K562 (cell line): ENCODE results near the gene DGKA. TPM values are rescaled to one million over a fixed set of nuclear protein-coding genes. Genes with fewer than 3 reads are reported as not detected.

Experiments
- ATF1 ChIP-seq, 2 experiments: fragments of 450-650 bp in 1 of 2; IDR thresholded peaks; 2 replicates each; pipeline ENCODE4 v1.6.1; 2016; ENCODE audit warnings: missing compliant biosample characterization in 1 of 2, missing genetic modification characterization in 1 of 2
- ELF1 ChIP-seq: fragments of 200-800 bp; sonication (Bioruptor generic); IDR thresholded peaks from 2 replicates; pipeline ENCODE4 v1.6.1; 2016; ENCODE audit warnings: missing genetic modification characterization, missing compliant biosample characterization
- EP400 ChIP-seq: fragments of 450-650 bp; IDR thresholded peaks from 2 replicates; pipeline ENCODE4 v1.6.1; 2017; ENCODE audit warnings: antibody characterized with exemption, mild to moderate bottlenecking, moderate library complexity
- GABPB1 ChIP-seq: sonication (generic); formaldehyde crosslinking; IDR thresholded peaks from 2 replicates; pipeline ENCODE4 v1.8.0; 2022; ENCODE audit warnings: mild to moderate bottlenecking, missing genetic modification reagents
- HDAC2 ChIP-seq: fragments of 450-650 bp; IDR thresholded peaks from 2 replicates; pipeline ENCODE4 v1.6.1; 2016; ENCODE audit warnings: mild to moderate bottlenecking
- MCM3 ChIP-seq: fragments of 450-650 bp; IDR thresholded peaks from 2 replicates; pipeline ENCODE4 v1.6.1; 2016
- STAT5A ChIP-seq: IDR thresholded peaks from 2 replicates; pipeline ENCODE4 v1.6.1; 2012; ENCODE audit warnings: low read length, inconsistent platforms, borderline replicate concordance
- polyA plus RNA-seq, 8 experiments: library from polyadenylated mRNA; depleted of rRNA in 4 of 8; stranded (reverse) in 5 of 8; unstranded in 3 of 8; fragments of >200 nt; fragmentation: Nextera tagmentation in 2 of 8; fragmentation: Illumina TruSeq in 1 of 8; extraction: Ambion mirVana in 2 of 8; extraction: Trizol in 1 of 8; gene quantifications; 2 replicates each; pipeline versions ENCODE4 v1.2.1 to v1.2.3, GENCODE V29; 2011 to 2014; ENCODE audit warnings: inconsistent platforms in 1 of 8, missing spikeins in 1 of 8
- total RNA-seq, 7 experiments: library from RNA; depleted of rRNA in 6 of 7; stranded (reverse); fragments of >200 nt in 6 of 7; fragmentation: Illumina TruSeq in 2 of 7; extraction: Trizol in 2 of 7; gene quantifications; 2 replicates each; pipeline versions ENCODE4 v1.2.1 to v1.2.3, GENCODE V29; 2011 to 2021; ENCODE audit warnings: low replicate concordance in 1 of 7
- TF ChIP-seq, protein P1 (sequence below), 2 experiments: fragments of 450-650 bp in 1 of 2; sonication (generic) in 1 of 2; formaldehyde crosslinking in 1 of 2; IDR thresholded peaks in 1 of 2; conservative IDR thresholded peaks in 1 of 2; 2 replicates each; pipeline versions ENCODE4 v1.6.1 to v1.8.1; 2016 to 2023; ENCODE audit warnings: mild to moderate bottlenecking in 2 of 2, moderate library complexity in 2 of 2, inconsistent platforms in 1 of 2, missing genetic modification reagents in 1 of 2
- TF ChIP-seq, protein P2 (sequence below): fragments of 250-450 bp; sonication (Bioruptor Pico); IDR thresholded peaks from 2 replicates; pipeline ENCODE4 v1.4.0; 2020; ENCODE audit warnings: mild to moderate bottlenecking, moderate library complexity
- TF ChIP-seq, protein P3 (sequence below): fragments of 250-450 bp; sonication (Bioruptor Pico); IDR thresholded peaks from 2 replicates; pipeline ENCODE4 v1.5.0; 2020; ENCODE audit warnings: mild to moderate bottlenecking, borderline replicate concordance
- TF ChIP-seq, protein P4 (sequence below): fragments of 450-650 bp; IDR thresholded peaks from 2 replicates; pipeline ENCODE4 v1.6.1; 2016; ENCODE audit warnings: missing biosample characterization, missing genetic modification characterization
- TF ChIP-seq, protein P5 (sequence below), 3 experiments: fragments of 200-800 bp in 1 of 3; sonication (Bioruptor generic) in 1 of 3; sonication (generic) in 1 of 3; formaldehyde crosslinking in 1 of 3; IDR thresholded peaks; 2 replicates each; pipeline versions ENCODE4 v1.6.1 to v1.8.0; 2016 to 2022; ENCODE audit warnings: mild to moderate bottlenecking in 2 of 3, missing compliant biosample characterization in 2 of 3, missing genetic modification characterization in 2 of 3, missing genetic modification reagents in 1 of 3
- TF ChIP-seq, protein P6 (sequence below): IDR thresholded peaks from 3 replicates; pipeline ENCODE4 v1.6.1; 2011; ENCODE audit warnings: borderline replicate concordance, mild to moderate bottlenecking, moderate library complexity; ENCODE audit not compliant: insufficient read length; ENCODE audit errors: extremely low read depth

The DGKA gene
- total and polyA plus RNA-seq, 9 of the 15 experiments (the other 6 are each of a cell fraction or from before 2014, with no cell fraction given): 3.4 to 12.4 (median 6.2) TPM

DNA sequence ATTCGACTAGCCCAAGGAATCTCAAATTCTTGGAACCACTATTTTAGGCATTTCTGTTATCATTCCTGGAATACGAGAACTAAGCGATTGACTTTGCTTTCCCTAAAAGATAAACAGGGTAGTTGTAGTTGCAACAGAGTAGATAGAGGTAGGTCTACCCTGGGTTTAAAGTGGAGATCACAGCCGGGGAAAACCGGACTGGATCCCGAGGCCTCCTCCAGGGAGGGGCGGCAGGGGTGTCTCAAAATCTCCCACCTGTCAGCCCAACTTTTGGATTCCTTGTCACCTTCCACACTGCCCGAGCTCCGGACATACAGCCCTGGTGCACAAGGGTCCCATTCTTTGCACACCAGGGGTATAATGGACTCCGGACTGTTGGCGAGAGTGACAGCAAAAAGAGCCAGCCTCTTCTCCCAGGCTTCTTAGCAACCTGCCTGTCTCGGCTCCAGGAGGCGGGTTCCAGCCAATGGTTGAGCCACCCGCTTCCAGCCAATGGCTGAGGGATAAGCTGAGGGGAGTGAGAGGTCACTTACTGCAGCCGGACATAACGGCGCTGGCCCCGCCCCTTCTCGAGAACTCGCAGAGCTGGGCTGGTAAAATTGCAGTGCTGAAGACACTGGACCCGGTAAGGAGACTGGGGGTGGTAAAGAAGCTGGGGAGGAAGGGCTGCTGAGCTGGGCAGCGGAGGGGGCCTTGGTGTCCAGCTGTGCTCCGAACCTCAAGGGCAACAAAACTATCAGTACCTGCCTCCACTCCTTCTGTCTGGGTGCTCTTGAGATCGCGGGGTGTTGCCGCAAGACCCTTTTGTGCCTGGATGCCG lies 66.0 kb downstream of the DGKA start, which contains the start of gene SUOX (continued):
- TF ChIP-seq, protein P1, sequence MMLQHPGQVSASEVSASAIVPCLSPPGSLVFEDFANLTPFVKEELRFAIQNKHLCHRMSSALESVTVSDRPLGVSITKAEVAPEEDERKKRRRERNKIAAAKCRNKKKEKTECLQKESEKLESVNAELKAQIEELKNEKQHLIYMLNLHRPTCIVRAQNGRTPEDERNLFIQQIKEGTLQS (IDR thresholded peaks at IDR 0.05): no peak
- TF ChIP-seq, protein P1 (CRISPR knock-in tag; conservative IDR thresholded peaks at IDR 0.05): no peak; the same call in 1 of the 2 replicates
- TF ChIP-seq EP400: 0 out of 2 replicates have a peak, but pooled peaks have one; percentile 24
- TF ChIP-seq, protein P2, sequence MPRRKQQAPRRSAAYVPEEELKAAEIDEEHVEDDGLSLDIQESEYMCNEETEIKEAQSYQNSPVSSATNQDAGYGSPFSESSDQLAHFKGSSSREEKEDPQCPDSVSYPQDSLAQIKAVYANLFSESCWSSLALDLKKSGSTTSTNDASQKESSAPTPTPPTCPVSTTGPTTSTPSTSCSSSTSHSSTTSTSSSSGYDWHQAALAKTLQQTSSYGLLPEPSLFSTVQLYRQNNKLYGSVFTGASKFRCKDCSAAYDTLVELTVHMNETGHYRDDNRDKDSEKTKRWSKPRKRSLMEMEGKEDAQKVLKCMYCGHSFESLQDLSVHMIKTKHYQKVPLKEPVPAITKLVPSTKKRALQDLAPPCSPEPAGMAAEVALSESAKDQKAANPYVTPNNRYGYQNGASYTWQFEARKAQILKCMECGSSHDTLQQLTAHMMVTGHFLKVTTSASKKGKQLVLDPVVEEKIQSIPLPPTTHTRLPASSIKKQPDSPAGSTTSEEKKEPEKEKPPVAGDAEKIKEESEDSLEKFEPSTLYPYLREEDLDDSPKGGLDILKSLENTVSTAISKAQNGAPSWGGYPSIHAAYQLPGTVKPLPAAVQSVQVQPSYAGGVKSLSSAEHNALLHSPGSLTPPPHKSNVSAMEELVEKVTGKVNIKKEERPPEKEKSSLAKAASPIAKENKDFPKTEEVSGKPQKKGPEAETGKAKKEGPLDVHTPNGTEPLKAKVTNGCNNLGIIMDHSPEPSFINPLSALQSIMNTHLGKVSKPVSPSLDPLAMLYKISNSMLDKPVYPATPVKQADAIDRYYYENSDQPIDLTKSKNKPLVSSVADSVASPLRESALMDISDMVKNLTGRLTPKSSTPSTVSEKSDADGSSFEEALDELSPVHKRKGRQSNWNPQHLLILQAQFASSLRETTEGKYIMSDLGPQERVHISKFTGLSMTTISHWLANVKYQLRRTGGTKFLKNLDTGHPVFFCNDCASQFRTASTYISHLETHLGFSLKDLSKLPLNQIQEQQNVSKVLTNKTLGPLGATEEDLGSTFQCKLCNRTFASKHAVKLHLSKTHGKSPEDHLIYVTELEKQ (CRISPR knock-in tag): no peak
- TF ChIP-seq, protein P3, sequence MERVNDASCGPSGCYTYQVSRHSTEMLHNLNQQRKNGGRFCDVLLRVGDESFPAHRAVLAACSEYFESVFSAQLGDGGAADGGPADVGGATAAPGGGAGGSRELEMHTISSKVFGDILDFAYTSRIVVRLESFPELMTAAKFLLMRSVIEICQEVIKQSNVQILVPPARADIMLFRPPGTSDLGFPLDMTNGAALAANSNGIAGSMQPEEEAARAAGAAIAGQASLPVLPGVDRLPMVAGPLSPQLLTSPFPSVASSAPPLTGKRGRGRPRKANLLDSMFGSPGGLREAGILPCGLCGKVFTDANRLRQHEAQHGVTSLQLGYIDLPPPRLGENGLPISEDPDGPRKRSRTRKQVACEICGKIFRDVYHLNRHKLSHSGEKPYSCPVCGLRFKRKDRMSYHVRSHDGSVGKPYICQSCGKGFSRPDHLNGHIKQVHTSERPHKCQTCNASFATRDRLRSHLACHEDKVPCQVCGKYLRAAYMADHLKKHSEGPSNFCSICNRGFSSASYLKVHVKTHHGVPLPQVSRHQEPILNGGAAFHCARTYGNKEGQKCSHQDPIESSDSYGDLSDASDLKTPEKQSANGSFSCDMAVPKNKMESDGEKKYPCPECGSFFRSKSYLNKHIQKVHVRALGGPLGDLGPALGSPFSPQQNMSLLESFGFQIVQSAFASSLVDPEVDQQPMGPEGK (CRISPR knock-in tag): no peak
- 0 out of 2 replicates have a peak, but pooled peaks have one; percentile 31 for TF ChIP-seq HDAC2
- peak; percentile 61; the same call in 1 of the 2 replicates for TF ChIP-seq STAT5A
- no peak for TF ChIP-seq MCM3
- TF ChIP-seq, protein P4, sequence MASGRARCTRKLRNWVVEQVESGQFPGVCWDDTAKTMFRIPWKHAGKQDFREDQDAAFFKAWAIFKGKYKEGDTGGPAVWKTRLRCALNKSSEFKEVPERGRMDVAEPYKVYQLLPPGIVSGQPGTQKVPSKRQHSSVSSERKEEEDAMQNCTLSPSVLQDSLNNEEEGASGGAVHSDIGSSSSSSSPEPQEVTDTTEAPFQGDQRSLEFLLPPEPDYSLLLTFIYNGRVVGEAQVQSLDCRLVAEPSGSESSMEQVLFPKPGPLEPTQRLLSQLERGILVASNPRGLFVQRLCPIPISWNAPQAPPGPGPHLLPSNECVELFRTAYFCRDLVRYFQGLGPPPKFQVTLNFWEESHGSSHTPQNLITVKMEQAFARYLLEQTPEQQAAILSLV (tag): no peak
- peak; percentile 12; the same call in 1 of the 2 replicates for TF ChIP-seq GABPB1 (CRISPR knock-in tag)
- TF ChIP-seq ELF1 (tag): no peak
- no peak for TF ChIP-seq ATF1 (CRISPR knock-in tag; IDR thresholded peaks at IDR 0.05)
- no peak for TF ChIP-seq ATF1 (tag; IDR thresholded peaks at IDR 0.05)
- TF ChIP-seq, protein P5, sequence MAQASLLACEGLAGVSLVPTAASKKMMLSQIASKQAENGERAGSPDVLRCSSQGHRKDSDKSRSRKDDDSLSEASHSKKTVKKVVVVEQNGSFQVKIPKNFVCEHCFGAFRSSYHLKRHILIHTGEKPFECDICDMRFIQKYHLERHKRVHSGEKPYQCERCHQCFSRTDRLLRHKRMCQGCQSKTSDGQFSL (CRISPR knock-in tag; IDR thresholded peaks at IDR 0.05): no peak
- TF ChIP-seq, protein P5 (tag; IDR thresholded peaks at IDR 0.05): no peak
- TF ChIP-seq, protein P6, sequence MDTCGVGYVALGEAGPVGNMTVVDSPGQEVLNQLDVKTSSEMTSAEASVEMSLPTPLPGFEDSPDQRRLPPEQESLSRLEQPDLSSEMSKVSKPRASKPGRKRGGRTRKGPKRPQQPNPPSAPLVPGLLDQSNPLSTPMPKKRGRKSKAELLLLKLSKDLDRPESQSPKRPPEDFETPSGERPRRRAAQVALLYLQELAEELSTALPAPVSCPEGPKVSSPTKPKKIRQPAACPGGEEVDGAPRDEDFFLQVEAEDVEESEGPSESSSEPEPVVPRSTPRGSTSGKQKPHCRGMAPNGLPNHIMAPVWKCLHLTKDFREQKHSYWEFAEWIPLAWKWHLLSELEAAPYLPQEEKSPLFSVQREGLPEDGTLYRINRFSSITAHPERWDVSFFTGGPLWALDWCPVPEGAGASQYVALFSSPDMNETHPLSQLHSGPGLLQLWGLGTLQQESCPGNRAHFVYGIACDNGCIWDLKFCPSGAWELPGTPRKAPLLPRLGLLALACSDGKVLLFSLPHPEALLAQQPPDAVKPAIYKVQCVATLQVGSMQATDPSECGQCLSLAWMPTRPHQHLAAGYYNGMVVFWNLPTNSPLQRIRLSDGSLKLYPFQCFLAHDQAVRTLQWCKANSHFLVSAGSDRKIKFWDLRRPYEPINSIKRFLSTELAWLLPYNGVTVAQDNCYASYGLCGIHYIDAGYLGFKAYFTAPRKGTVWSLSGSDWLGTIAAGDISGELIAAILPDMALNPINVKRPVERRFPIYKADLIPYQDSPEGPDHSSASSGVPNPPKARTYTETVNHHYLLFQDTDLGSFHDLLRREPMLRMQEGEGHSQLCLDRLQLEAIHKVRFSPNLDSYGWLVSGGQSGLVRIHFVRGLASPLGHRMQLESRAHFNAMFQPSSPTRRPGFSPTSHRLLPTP: no peak
